ENCODE data around the gene RARG.
A peak's percentile ranks its signal among the peaks of the same experiment; 100 is the strongest.
"Not testable (repeated sequence)": the region's sequence is repeated elsewhere in the genome, so short reads cannot be mapped to it uniquely, and the experiment has no call there.

Gene RARG

DNA sequence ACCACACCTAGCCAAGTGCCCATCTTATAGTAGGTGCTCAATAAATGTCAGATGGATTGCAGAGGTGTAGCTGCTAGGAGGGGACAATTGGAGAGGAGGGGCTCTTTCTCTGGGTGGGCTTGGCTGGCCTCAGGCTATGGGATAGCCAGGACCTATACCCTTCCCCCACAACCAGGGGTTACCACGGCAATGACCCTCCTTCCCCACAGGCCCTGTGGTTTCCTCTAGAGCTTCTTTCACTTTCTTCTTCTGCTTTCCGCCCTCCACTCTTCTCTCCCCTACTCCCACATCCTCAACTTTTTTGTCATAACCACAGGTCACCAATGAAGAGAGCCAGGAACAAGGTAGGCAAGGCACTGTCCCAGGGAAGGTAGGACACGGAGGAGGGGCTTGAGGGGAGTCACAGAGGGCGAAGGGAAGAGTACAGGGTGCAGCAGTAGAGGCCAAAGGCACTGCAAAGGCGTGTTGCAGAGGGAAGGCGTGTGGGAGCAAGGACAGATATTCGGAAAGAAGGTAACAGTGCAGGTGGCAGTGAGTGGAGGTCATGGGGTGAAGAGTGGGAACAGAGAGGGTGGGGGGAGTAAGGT is 23.0 kb downstream of the RARG start:
- no peak for DNase-seq (ENCODE audit: low read depth)

DNA sequence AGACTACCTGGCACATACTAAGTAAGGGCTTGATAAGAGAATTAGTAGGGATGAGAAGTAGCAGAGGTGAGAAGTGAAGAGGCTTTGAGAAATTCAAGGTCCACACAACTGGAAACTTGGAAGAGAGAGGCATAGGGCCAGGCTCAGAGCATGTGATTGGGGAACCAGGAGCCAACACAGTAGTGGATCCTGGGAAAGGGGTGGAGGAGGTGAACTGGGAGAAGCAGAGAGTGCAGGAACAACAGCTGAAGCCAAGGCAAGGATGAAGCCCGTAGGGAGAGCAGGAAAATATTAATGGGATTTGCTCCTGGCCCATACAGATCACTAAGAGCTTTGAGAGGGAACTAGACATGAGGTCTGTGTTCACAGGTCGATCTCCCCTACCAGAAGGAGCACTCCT is 23.6 kb downstream of the RARG start:
- no peak for DNase-seq (ENCODE audit: low read depth)

DNA sequence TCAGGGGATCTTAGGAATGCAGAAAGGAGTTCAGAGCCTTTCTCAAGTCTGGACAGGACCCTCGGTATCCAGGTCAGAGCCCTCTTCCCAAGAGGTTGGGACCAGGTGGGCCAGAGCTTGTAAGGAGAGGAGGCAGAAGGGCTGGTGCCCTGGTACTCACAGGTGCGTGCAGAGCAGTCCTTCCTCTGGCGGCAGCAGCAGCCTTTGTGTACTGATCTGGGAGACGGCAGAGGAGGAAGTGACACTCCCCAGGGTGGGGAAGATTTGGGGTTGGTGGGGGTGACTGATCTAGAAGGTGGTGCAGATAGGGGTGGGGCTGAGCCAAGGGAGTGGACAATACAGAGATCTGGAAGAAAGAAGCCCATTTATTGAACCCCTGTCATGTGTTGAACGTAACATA is 25.0 kb downstream of the RARG start, which contains the start of gene ITGB7:
TSS of gene ITGB7 (minus strand) at position 210 of the 400 bp plus-strand sequence. CDS start 6,808 bp downstream, outside the sequence.
- peak; percentile 46 for DNase-seq (ENCODE audit: low read depth)

DNA sequence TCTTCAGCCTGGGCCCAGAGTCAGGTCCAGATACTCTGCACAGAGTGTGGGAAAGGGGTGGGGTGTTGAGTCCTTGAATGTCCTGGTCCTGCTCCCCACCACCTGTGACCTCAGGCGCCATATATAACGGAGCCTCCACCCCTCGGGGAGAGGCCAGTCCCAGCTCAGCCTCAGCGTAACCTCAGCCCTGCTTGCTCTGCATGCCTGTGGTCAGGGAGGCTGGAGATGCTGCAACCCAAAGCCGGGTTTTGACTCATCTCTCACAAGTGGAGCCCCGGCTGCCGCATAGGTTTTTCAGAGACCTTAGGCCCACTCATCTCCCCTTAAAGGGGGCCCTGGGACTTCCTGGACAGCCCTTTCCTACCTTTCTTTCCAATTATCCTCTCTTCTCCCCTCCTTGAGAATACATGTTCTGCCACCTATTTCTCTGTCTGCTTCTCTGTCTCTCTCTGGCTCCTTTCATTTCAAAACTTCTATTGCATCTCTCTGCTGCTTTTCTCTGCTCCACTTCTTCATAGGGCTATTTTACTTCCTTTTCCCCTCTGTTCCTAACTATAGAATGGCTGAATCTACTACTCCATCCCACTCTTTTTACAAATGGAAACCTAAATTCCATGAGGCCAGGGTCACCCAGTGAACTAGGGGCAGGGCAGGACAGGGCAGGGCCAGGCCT is 26.1 kb downstream of the RARG start:
- DNase-seq (ENCODE audit: low read depth) = peak; percentile 58

DNA sequence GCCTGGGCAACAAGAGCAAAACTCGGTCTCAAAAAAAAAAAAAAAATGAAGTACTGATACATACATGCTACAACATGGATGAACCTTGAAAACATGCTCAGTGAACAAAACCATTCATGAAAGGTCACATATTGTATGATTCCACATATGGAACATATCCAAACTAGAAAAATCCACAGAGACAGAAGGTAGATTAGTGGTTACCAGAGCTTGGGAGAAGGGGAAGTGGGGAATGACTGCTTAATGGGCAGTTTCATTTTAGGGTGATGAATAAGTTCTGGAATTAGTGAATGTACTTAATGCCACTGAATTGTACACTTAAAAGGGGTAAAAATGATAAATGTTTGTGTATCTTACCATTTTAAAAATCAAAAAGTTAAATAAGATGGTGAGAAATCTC is 27.7 kb downstream of the RARG start:
- no peak for DNase-seq (ENCODE audit: low read depth)

DNA sequence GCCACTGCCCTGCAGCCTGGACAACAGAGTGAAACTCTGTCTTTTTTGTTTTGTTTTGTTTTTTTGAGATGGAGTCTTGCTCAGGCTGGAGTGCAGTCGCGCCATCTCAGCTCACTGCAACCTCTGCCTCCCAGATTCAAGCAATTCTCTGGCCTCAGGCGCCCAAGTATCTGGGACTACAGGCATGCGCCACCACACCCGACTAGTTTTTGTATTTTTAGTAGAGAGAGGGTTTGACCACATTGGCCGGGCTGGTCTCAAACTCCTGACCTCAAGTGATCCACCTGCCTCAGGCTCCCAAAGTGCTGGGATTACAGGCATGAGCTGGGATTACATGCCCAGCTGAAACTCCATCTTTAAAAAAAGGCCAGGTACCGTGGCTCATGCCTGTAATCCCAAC is 29.7 kb downstream of the RARG start:
- not testable (repeated sequence) for DNase-seq (ENCODE audit: low read depth)

DNA sequence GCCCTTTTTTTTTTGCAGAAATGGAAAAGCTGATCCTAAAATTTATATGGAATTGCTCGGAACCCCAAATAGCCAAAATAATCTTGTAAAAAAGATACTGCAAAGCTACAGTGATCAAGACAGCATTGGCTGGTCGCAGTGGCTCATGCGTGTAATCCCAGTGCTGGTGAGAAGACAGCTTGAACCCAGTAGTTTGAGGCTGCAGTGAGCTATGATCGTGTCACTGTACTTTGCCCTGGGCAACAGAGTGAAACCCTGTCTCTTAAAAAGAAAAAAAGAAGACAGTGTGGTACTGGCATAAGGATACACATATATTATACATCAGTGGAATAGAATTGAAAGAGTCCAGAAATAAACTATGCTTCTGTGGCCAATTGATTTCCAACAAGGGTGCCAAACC is 30.4 kb downstream of the RARG start:
- no peak for DNase-seq (ENCODE audit: low read depth)

DNA sequence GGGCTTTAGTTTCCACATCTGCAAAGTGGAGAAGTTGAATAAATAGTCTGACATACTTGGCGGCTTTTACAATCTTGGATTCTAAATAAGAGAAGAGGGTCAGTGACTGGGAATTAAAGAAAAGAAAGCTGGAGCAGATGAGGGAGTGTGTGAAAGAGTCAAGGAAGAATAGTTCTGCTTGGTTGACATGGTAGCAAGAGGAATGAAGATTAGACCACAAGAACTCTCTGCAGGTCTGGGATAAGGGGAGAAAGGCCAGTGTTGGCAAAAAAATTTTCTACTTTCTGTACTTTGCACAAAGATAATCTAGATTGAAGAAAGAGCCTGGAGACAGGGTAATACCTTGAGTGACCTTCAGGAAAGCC is 30.9 kb downstream of the RARG start:
- no peak for DNase-seq (ENCODE audit: low read depth)

DNA sequence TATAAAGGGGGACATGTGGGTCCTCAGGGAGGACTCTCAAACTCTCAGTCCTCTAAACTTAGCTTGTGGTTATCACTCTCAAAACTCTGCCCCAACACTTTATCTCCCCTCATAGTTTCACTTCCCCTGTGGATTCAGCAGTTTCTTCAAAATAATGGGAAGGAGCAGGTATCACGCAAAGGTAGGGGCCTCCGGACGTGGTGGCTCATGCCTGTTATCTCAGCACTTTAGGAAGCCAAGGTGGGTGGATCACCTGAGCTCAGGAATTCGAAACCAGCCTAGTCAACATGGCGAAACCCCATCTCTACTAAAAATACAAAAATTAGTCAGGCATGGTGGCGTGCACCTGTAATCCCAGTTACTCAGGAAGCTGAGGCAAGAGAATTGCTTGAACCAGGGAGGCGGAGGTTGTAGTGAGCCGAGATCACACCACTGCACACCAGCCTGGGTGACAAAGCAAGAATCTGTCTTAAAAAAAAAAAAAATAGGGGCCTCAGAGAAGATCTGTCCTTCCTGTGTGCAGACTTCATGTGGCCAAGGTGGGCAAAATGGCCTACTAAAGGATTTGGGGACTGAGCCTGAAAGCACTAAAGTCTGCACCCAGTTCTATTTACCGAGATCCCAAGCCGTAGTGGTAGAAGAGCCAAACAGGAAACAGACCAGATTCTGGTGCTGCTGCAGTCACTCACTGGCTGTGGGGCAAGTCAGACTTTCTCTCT is 31.4 kb downstream of the RARG start:
- DNase-seq (ENCODE audit: low read depth) = no peak

DNA sequence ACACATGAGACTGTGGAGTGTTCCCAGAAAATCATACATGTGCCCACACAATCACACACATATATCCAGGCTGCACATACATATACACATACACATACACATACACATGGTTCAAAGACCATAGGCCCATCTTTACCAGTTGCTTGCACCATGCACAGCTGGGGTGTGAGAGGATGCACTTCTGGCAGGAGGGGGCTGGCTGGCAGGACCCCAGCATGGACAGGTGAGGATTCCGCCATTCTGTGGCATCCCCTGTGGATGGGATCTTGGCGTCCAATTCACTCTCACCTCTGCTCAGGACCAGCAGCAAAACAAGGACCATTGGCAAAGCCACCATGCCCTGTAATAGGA is 31.9 kb downstream of the RARG start:
- DNase-seq (ENCODE audit: low read depth) = no peak

DNA sequence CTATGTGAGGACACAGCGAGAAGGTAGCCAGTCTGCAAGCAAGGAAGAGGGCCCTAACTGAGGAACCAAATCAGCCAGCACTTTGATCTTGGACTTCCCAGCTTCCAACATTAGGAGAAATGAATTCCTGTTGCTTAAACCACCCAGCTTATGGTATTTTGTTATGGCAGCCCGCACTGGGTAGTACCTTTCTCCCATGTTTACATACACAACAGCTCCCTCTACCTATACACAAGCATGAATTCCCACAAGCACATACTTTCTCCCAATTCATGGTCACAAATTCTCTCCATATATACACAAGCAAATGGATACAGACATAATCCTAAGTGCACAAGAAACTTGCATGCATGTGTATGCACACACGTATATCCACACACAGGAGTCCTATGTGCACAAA is 32.3 kb downstream of the RARG start:
- DNase-seq (ENCODE audit: low read depth) = no peak

DNA sequence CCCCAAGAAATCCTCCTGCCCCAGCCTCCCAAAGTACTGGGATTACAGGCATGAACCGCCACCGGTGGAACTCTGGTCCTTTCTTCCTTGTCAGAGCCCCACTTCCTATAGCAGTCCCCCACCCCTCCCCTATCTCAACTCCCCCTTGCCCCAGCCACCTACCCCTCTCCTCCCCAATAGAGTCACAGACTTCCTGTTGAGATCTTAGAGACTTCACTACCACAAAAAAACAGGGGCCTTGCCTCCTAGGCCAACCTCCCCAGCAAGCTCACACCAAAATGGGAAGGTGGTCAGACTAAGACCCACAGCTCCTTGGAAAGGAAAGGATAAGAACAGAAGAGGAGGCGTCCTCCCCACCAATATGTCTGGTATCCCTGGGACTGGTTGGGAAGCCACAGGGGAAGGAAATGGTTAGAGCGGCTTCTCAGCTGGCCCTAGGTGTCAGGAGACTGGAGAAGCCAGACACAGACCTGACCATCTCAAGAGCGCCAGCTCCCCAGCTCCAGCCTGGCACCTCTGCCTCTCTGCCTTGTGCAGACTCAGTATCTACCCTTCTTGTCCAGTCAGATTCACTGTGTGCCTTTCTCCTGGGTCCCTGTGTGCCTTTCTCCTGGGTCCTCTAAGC is 33.4 kb downstream of the RARG start:
- no peak for DNase-seq (ENCODE audit: low read depth)

DNA sequence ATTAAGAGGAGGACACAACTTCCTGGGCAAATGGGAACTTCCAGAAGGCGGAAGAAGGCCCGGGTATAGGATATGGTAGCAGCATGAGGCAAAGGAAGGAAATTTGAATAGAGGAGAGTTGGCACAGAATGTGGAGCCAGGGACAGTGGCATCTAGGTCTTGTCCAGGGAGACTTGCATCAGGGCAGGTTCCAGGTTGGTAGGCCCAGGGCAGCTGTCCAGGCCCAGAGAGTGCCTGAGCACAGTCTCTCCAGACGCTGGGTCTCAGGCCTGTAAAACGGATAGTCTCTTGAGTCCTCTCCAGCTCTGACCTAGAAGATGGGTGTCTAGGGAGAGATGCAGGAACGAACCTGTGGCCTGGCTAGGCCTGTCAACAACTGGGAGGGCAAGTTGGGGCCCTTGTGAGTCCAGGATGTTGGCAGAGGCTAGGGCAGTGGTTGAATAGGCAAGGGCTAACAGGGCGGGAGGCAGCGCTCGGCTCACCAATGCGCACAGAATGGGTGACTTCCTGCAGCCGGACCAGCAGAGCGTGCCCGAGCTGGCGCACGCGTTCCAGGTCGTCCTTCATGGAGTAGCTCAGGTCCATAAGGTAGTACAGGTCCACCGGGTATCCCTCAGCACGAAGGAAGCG is 34.9 kb downstream of the RARG start:
- DNase-seq (ENCODE audit: low read depth) = no peak

DNA sequence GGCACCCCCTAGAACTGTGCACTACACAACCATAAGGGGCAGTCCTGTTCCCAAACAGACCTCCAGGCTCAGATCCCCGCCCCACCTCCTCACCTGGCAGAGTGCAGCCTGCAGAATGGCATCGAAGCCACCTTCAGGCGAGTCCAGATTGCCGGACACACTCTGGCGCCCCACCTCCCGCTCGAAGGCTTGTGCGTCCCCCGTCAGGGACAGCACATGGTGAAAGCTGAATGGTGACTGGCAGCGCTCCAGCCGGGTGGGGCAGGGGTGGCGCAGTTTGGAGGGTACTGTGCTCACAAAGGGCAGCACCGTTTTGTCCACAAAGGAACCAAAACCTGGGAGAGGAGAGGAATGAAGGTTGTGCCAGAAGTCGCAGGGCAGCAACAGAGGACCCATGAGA is 35.5 kb downstream of the RARG start:
- no peak for DNase-seq (ENCODE audit: low read depth)

DNA sequence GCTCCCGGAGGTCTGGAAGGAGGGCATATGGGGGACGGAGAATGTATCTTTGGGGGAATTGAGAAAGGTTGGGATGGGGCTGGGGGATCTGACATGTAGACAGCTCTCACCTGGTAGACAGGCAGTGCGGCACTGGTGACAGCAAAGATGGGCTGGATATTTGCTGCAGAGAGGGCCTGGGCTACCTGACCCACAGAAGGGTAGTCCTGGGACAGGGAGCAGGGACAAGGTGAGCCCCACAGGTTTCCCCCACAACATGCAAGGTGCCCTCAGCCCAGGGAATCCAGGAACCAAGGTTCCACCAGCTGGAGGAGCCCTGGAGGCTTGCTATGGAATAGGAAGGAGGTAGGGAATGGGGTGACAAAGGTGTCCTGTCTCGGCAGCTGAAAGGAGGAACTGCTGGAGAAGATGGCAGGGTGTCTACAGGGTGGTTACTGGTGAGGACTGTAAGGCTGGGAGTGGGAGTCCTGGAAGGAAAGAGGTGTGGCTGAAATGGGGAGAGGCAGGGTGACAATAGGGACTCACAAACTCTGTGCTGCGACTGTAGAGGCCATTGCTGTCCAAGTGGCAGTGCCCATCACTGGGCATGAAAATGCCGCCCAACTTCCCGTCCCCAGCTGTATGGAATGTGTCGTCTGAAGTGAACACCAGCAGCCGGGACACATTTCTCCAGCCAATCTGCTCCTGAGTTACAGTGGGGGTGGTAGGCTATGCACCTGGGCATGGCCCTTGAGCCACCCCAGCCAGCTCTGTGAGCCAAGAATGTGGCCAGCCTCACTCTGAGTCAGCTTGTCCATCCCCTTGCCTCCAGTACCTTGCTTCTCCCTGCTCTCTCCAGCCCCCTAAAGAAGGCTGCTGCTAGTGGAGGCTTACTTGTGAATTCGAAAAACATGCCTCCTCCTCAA is 36.2 kb downstream of the RARG start:
- DNase-seq (ENCODE audit: low read depth) = no peak

DNA sequence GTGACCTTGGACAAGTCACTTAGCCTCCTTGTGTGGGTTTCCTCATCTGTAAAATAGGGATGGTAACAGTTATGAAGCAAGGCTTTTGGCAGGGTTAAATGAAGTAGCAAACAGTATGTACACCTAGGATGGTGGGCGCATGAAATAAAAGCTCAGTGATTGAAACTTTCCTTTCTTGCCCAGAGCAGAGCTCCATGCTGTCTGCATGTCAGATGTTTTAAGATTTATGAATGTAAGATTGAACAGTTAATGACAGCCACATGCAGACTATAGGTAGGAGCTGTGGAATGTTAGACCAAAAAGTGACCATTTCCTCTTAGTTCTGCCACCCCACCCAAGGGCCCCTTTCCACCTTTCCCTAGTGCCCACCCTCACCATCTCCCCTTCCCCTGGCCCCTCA is 37.0 kb downstream of the RARG start:
- DNase-seq (ENCODE audit: low read depth) = no peak

DNA sequence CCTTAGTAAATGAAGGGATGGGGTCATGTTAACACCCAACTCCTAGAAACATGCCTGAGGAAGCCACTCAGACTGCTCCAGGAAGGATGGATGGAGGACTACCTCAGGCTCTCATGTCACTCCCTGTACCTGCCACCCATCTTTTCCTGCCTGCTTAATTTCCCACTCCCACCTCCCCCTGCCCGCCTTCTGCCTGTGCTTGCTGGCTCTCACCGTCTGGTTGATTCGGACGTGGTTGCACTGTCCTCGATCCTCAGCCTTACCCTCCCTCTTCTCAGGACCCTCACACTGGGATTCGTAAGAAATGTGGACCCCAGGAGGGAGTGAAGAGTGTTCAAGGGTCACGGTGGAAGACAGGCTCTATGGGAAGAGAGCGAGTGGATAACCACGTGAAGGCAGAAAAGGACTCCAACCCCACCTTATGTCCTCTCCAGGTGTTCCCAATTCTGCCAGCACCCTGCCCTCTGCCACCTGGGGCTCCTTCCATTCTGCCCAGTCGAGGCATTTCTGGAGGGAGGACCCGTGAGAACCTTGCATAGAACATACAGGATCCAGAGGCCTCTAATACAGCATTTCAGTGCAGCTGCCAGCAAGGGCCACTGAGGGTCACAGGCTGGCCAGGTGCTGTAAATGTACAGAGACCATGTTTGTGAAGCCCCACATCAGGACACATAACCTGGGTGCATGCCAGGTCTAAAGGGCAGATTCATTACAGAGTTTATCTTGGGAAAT is 37.9 kb downstream of the RARG start:
- DNase-seq (ENCODE audit: low read depth) = no peak

DNA sequence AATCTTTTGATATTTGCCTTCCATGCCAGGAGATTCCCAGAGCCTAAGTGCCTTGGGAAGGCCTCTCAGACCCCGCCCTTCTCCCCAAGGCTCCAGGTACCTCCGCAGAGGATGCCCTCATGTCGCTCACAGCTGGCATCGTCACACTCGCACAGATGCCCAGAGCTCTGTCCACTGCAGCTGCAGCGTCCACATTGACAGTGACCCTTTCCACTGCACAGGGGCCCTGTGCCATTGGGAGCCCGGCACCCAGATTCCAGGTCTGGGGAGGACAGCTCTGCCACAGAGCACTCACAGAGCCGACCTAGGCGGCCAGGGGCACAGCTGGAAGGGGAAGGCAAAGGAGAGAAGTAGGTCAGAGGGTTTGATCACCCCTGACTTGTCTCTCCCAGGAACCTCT is 39.0 kb downstream of the RARG start:
- no peak for DNase-seq (ENCODE audit: low read depth)

DNA sequence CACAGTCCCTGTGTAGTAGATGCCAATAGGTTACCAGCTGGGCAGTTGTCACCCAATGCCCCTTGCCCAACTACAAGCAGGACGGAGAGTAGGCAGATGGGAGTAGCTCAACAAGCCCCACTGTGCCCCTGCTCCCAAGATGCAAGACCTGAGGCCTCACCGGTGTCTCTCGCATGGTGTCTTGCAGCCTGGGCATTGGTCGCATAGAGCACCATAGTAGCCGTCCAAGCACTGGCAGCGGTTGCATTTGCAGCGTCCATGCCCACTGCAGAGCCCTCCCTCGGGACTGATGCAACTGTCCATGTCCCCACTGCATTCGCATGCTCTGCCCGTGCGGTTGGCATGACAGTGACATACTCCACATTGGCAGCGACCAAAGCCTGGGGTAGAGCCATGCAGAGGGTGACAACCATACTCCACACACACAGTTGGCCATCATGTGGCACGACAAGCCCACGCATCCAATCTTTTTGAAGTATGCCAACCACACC is 39.4 kb downstream of the RARG start:
- no peak for DNase-seq (ENCODE audit: low read depth)

DNA sequence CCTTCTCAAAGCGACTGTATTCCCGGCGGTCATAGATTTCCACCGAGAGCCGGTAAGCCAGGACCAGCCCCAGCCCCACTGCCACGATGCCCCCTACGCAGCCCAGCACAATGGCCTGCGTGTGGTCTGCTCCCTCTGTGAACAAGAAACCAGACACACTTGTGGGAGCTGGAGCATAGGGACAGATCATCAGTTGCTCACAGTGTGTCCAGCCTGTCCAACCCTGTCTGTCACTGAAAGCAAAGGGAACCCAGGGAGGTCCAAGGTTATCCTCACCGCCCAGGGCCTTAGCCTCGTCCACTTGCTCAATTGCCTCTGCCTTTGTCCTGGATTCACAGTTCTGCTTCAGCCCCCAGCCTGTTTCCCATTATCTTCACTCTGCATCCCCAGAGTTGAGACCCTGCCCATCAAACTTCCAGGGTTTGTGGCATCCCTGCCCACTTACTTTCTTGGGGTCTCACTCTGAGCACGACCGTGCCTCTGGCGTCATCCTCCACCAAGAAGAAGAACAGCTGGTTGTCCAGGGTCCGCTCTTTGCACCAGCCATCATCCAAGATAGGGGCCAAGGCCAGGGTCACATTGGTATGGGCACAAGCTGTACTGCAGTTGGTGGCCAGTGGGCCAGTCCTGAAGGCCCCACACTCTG is 40.0 kb downstream of the RARG start:
- DNase-seq (ENCODE audit: low read depth) = no peak
